Measurements from ENCODE around the gene SMLR1.

DNA sequence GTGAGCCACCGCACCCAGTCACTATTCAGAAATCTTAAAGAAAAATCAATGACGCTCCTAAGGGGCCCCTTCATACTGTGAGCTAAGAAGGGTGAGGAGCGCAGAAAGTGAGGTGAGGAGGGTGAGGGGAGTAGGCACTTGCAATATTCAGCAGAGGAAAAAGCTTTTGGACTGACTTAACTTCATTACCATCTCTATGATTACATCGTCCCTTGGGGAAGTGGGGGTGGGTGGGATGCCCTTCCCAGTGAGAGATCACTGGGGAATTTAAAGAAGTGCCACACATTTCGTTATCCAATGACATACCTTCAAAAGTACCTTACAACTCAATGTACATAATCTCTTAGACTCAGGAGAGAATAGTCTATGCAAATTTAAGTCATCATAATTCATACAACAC lies 46.5 kb downstream of the SMLR1 start:
- TF ChIP-seq ELF4 (IDR thresholded peaks at IDR 0.05) (no peak), SUZ12 (IDR thresholded peaks at IDR 0.05) (no peak), FOXA1 (IDR thresholded peaks at IDR 0.05) (no peak), HDGF (IDR thresholded peaks at IDR 0.05; ENCODE audit: borderline replicate concordance) (no peak), CTBP1 (IDR thresholded peaks at IDR 0.05; ENCODE audit: borderline replicate concordance) (no peak), FOXM1 (IDR thresholded peaks at IDR 0.05; ENCODE audit: borderline replicate concordance) (no peak), FOXK2 (IDR thresholded peaks at IDR 0.05) (no peak), SP1 (IDR thresholded peaks at IDR 0.05) (no peak), LEF1 (IDR thresholded peaks at IDR 0.05; ENCODE audit: borderline replicate concordance) (no peak)

All from HEK293T (cell line).